PC-3 (cell line): ENCODE results near the gene HEXB. TPM values are rescaled to one million over a fixed set of nuclear protein-coding genes. Genes with fewer than 3 reads are reported as not detected.

Experiments
- ATAC-seq: fragments of 200-7000 bp; cut with Tn5 transposase; 2 replicates; pipeline ENCODE4 v1.9.1; 2020; ENCODE audit warnings: mild to moderate bottlenecking, moderate library complexity
- BruUV-seq: library from RNA; stranded (reverse); fragments of 400-500 nt; replicated peaks from 2 replicates; lab custom pipeline; 2021; lab: Mats Ljungman, UMichigan
- CTCF ChIA-PET: fragments of 300-600 bp; sonication (Branson Sonifier 250); formaldehyde crosslinking; loops from one replicate; lab custom pipeline; 2022; ENCODE audit warnings: antibody characterized with exemption; lab: Charles Lee
- POLR2A ChIA-PET: fragments of 300-600 bp; sonication (Branson Sonifier 250); formaldehyde crosslinking; loops from one replicate; lab custom pipeline; 2022; ENCODE audit warnings: antibody characterized with exemption; ENCODE audit not compliant: unreplicated experiment; lab: Charles Lee
- DNase-seq: peaks from one replicate; pipeline ENCODE4 v3.0.0-alpha.2; 2015
- H2AFZ ChIP-seq: fragments of 300-600 bp; sonication (generic); 2 replicates; pipeline ENCODE4 v1.6.0; 2016; ENCODE audit warnings: antibody characterized with exemption, low read length
- H3F3A ChIP-seq: fragments of 300-600 bp; sonication (generic); one replicate; pipeline ENCODE4 v1.6.0; 2017; ENCODE audit warnings: antibody characterized with exemption, low read length, control low read depth, mild to moderate bottlenecking; ENCODE audit not compliant: unreplicated experiment
- H3K27ac ChIP-seq: fragments of 300-600 bp; sonication (generic); 2 replicates; pipeline ENCODE4 v1.5.1; 2016; ENCODE audit warnings: mild to moderate bottlenecking, low read length
- H3K27me3 ChIP-seq: fragments of 300-600 bp; sonication (generic); 2 replicates; pipeline ENCODE4 v1.6.1; 2016; ENCODE audit warnings: low read length, mixed read lengths
- H3K36me3 ChIP-seq: fragments of 300-600 bp; sonication (generic); 2 replicates; pipeline ENCODE4 v1.6.1; 2016; ENCODE audit warnings: low read depth, mixed run types, low read length, mixed read lengths
- H3K4me1 ChIP-seq: fragments of 300-600 bp; sonication (generic); 2 replicates; pipeline ENCODE4 v1.5.1; 2016; ENCODE audit warnings: low read length; ENCODE audit not compliant: insufficient read depth
- H3K4me2 ChIP-seq: fragments of 300-600 bp; sonication (generic); 2 replicates; pipeline ENCODE4 v1.6.0; 2016; ENCODE audit warnings: low read length
- H3K4me3 ChIP-seq: fragments of 300-600 bp; sonication (generic); 2 replicates; pipeline ENCODE4 v1.5.1; 2016; ENCODE audit warnings: mild to moderate bottlenecking, low read length, mixed read lengths
- H3K79me2 ChIP-seq: fragments of 300-600 bp; sonication (generic); 2 replicates; pipeline ENCODE4 v1.6.1; 2017; ENCODE audit warnings: low read length, mixed read lengths
- H3K9ac ChIP-seq: fragments of 300-600 bp; sonication (generic); 2 replicates; pipeline ENCODE4 v1.6.0; 2016; ENCODE audit warnings: mild to moderate bottlenecking, low read length
- H3K9me2 ChIP-seq: fragments of 300-600 bp; sonication (generic); replicated peaks from 2 replicates; pipeline ENCODE4 v1.6.1; 2016; ENCODE audit warnings: mixed run types, low read length, mixed read lengths
- H3K9me3 ChIP-seq: fragments of 300-600 bp; sonication (generic); 2 replicates; pipeline ENCODE4 v1.6.1; 2016; ENCODE audit warnings: low read length, mixed read lengths
- H4K20me1 ChIP-seq: fragments of 300-600 bp; sonication (generic); 2 replicates; pipeline ENCODE4 v1.6.1; 2016; ENCODE audit warnings: low read length, mixed read lengths
- CTCF ChIP-seq: fragments of 300-600 bp; sonication (generic); conservative IDR thresholded peaks from 2 replicates; pipeline ENCODE4 v1.5.1; 2017; ENCODE audit warnings: antibody characterized with exemption, low read depth, mild to moderate bottlenecking, low read length
- EZH2 ChIP-seq: fragments of 300-600 bp; sonication (generic); IDR thresholded peaks from one replicate; pipeline ENCODE4 v1.6.1; 2017; ENCODE audit warnings: antibody characterized with exemption, mild to moderate bottlenecking, low read length; ENCODE audit not compliant: unreplicated experiment
- EZH2phosphoT487 ChIP-seq: fragments of 300-600 bp; sonication (generic); IDR thresholded peaks from 2 replicates; pipeline ENCODE4 v1.6.1; 2018; ENCODE audit warnings: mild to moderate bottlenecking, antibody characterized with exemption, low read length, borderline replicate concordance
- intact Hi-C: fragments of 100-400 bp; cut with micrococcal nuclease; formaldehyde crosslinking; loops from 2 replicates; pipeline ENCODE4 v1.9.0; 2023
- total RNA-seq: library from RNA; depleted of rRNA; stranded (reverse); fragments of >200 nt; gene quantifications from 2 replicates; pipeline ENCODE4 v1.2.3, GENCODE V29; 2014

The HEXB gene
- total RNA-seq, 1 experiment from 2014 or later = 91.5 TPM

GRCh38 chr5:74686962-74687751 is 2.1 kb downstream of the HEXB start:
- no peak for DNase-seq
- ATAC-seq = no peak
- no TSS peak for BruUV-seq
- Histone ChIP-seq H3K4me1 (peaks cover 18% of the 10 kb centered on the region; the same call in 1 of the 2 replicates), H2AFZ (no peak overlapping the region), H3K4me2 (peak overlapping the region; percentile 98), H3F3A (no peaks in the 10 kb centered on the region), H3K9me2 (no peaks in the 10 kb centered on the region), H3K9ac (no peak overlapping the region), H3K79me2 (peaks cover 21% of the 10 kb centered on the region), H3K36me3 (no peaks in the 10 kb centered on the region), H3K4me3 (no peak overlapping the region), H3K27ac (no peak overlapping the region), H4K20me1 (no peaks in the 10 kb centered on the region), H3K9me3 (no peaks in the 10 kb centered on the region), H3K27me3 (no peaks in the 10 kb centered on the region)
- POLR2A ChIA-PET = no interaction called here
- intact Hi-C loops = loop anchor here (5.0 kb wide), 1 partner anchor 230 kb away; no protein-coding TSS in a partner anchor
- no peak for TF ChIP-seq EZH2phosphoT487
- TF ChIP-seq EZH2 = no peak
- no peak for TF ChIP-seq CTCF
- CTCF ChIA-PET = no interaction called here

GRCh38 chr5:74693191-74693590 is 8.2 kb downstream of the HEXB start:
- Histone ChIP-seq H3K9me2 (no peaks in the 10 kb centered on the region), H2AFZ (no peak overlapping the region), H3F3A (no peaks in the 10 kb centered on the region), H4K20me1 (no peaks in the 10 kb centered on the region), H3K79me2 (no peaks in the 10 kb centered on the region), H3K4me1 (no peaks in the 10 kb centered on the region), H3K27ac (no peak overlapping the region), H3K4me3 (no peak overlapping the region), H3K9ac (no peak overlapping the region), H3K9me3 (no peaks in the 10 kb centered on the region), H3K36me3 (no peaks in the 10 kb centered on the region; the same call in 1 of the 2 replicates), H3K4me2 (no peak overlapping the region), H3K27me3 (no peaks in the 10 kb centered on the region)
- BruUV-seq = no TSS peak
- no peak for TF ChIP-seq CTCF
- no peak for TF ChIP-seq EZH2
- no peak for TF ChIP-seq EZH2phosphoT487
- intact Hi-C loops = no loop called here
- ATAC-seq = no peak
- CTCF ChIA-PET = no interaction called here
- no peak for DNase-seq
- POLR2A ChIA-PET = no interaction called here

- intact Hi-C loops = no loop called here
- H3K4me1 ChIP-seq = no peaks in the 10 kb centered on the region
- H3K9ac ChIP-seq = no peak overlapping the region
- TF ChIP-seq EZH2phosphoT487 = no peak
- no peak for TF ChIP-seq EZH2
- no peak for TF ChIP-seq CTCF
- H3K9me2 ChIP-seq = no peaks in the 10 kb centered on the region
- no peaks in the 10 kb centered on the region for H3K9me3 ChIP-seq
- no peaks in the 10 kb centered on the region for H3K27me3 ChIP-seq
- BruUV-seq = no TSS peak
- no peak overlapping the region for H3K4me3 ChIP-seq
- H4K20me1 ChIP-seq = no peaks in the 10 kb centered on the region
- no peaks in the 10 kb centered on the region for H3F3A ChIP-seq
- ATAC-seq (no peak), DNase-seq (no peak)
- no peak overlapping the region for H2AFZ ChIP-seq
- H3K27ac ChIP-seq = no peak overlapping the region
- ChIA-PET POLR2A (no interaction called here), CTCF (no interaction called here)
- peaks cover 8% of the 10 kb centered on the region for H3K36me3 ChIP-seq
- no peak overlapping the region for H3K4me2 ChIP-seq
- H3K79me2 ChIP-seq = no peaks in the 10 kb centered on the region
Measured at GRCh38 chr5:74717596-74717995, 32.6 kb downstream of the HEXB start.
